GM12865 (cell line): ENCODE results near the gene MYOM3.

Experiments used
- DNase-seq: peaks from one replicate; pipeline ENCODE4 v3.0.0; 2010; ENCODE audit warnings: low read depth
- H3K4me3 ChIP-seq: 2 replicates; pipeline ENCODE4 v1.5.1; 2011; ENCODE audit warnings: mild to moderate bottlenecking, low read depth, low read length, control low read depth
- CTCF ChIP-seq: IDR thresholded peaks from 2 replicates; pipeline ENCODE4 v1.5.1; 2011; ENCODE audit warnings: low read length, control low read depth, low read depth, inconsistent platforms; ENCODE audit not compliant: insufficient read depth; ENCODE audit errors: missing control alignments

The MYOM3 gene

GRCh38 chr1:24075946-24076345 is 36.0 kb downstream of the MYOM3 start:
- TF ChIP-seq CTCF = no peak
- H3K4me3 ChIP-seq = no peak overlapping the region

GRCh38 chr1:24075590-24075854 is 36.4 kb downstream of the MYOM3 start:
- H3K4me3 ChIP-seq = no peak overlapping the region
- TF ChIP-seq CTCF = no peak
- no peak for DNase-seq

More at GRCh38 chr1:24075946-24076345, 36.0 kb downstream of the MYOM3 start:
- no peak for DNase-seq

- TF ChIP-seq CTCF = no peak
- no peak for DNase-seq
- H3K4me3 ChIP-seq = no peak overlapping the region
Observed at GRCh38 chr1:24074817-24075589, 36.9 kb downstream of the MYOM3 start.

GRCh38 chr1:24074196-24074595 is 37.7 kb downstream of the MYOM3 start:
- no peak for DNase-seq
- H3K4me3 ChIP-seq = no peak overlapping the region
- TF ChIP-seq CTCF = no peak

GRCh38 chr1:24071941-24072340 is 40.0 kb downstream of the MYOM3 start:
- no peak for TF ChIP-seq CTCF
- DNase-seq = no peak
- H3K4me3 ChIP-seq = no peak overlapping the region

- TF ChIP-seq CTCF = peak; percentile 88
- peak; percentile 81 for DNase-seq
Observed at GRCh38 chr1:24070821-24071393, 41.0 kb downstream of the MYOM3 start.

GRCh38 chr1:24069817-24070216 is 42.1 kb downstream of the MYOM3 start:
- H3K4me3 ChIP-seq = no peak overlapping the region
- no peak for DNase-seq
- TF ChIP-seq CTCF = no peak

More at GRCh38 chr1:24070821-24071393, 41.0 kb downstream of the MYOM3 start:
- no peak overlapping the region for H3K4me3 ChIP-seq
